ENCODE measurements around the gene AIDA. TPM values are rescaled to one million over a fixed set of nuclear protein-coding genes. Genes with fewer than 3 reads are reported as not detected.
A peak's percentile ranks its signal among the peaks of the same experiment; 100 is the strongest.
"Not testable (repeated sequence)": the region's sequence is repeated elsewhere in the genome, so short reads cannot be mapped to it uniquely, and the experiment has no call there.

Gene AIDA
- total RNA-seq, 1 experiment from 2014 or later = 38.0 TPM

DNA sequence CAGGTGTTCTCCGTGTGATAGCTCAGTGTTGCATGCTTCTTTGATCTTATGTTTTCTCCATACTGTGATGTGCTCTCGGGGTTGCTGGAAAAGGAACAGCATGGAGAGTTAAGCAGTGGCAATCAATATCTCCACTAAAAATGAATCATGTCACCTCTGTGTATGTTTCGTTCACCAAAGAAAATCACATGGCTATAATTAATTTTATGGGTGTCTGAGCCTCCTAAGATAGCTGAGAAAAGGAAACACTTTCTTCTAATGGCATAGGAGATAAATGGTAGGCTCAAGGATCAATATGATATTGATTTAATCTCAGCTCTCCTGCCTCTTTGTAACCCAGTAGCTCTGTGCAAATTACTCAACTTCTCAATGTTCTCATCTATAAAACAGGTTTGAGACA, 39.0 kb upstream of the AIDA start:
- Histone ChIP-seq H3K79me2 (ENCODE audit: low read length) (no peaks in the 10 kb centered on the region), H3K9ac (ENCODE audit: low read length) (no peak overlapping the region), H3K4me1 (ENCODE audit: insufficient read depth, low read length) (peaks cover 21% of the 10 kb centered on the region), H3K9me2 (replicated peaks; ENCODE audit: low read length) (no peaks in the 10 kb centered on the region), H3K4me3 (ENCODE audit: low read length) (no peak overlapping the region), H3K27me3 (ENCODE audit: low read length) (no peaks in the 10 kb centered on the region), H3K9me3 (ENCODE audit: low read length) (no peaks in the 10 kb centered on the region), H3K36me3 (ENCODE audit: low read depth, low read length) (no peaks in the 10 kb centered on the region), H4K20me1 (ENCODE audit: low read length) (no peaks in the 10 kb centered on the region), H3K27ac (ENCODE audit: low read length) (no peak overlapping the region), H3K4me2 (ENCODE audit: low read length) (no peak overlapping the region), H3F3A (ENCODE audit: low read length, unreplicated experiment) (peaks cover 7% of the 10 kb centered on the region), H2AFZ (ENCODE audit: low read length) (no peak overlapping the region)
- no TSS peak for BruUV-seq (replicated peaks)
- no peak for DNase-seq
- CTCF ChIA-PET = no interaction called here
- TF ChIP-seq, protein P1, sequence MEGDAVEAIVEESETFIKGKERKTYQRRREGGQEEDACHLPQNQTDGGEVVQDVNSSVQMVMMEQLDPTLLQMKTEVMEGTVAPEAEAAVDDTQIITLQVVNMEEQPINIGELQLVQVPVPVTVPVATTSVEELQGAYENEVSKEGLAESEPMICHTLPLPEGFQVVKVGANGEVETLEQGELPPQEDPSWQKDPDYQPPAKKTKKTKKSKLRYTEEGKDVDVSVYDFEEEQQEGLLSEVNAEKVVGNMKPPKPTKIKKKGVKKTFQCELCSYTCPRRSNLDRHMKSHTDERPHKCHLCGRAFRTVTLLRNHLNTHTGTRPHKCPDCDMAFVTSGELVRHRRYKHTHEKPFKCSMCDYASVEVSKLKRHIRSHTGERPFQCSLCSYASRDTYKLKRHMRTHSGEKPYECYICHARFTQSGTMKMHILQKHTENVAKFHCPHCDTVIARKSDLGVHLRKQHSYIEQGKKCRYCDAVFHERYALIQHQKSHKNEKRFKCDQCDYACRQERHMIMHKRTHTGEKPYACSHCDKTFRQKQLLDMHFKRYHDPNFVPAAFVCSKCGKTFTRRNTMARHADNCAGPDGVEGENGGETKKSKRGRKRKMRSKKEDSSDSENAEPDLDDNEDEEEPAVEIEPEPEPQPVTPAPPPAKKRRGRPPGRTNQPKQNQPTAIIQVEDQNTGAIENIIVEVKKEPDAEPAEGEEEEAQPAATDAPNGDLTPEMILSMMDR (conservative IDR thresholded peaks at IDR 0.05; ENCODE audit: low read depth, low read length) = no peak
- TF ChIP-seq EZH2phosphoT487 (IDR thresholded peaks at IDR 0.05; ENCODE audit: borderline replicate concordance, low read length) = no peak
- no peak for TF ChIP-seq EZH2 (IDR thresholded peaks at IDR 0.05; ENCODE audit: low read length, unreplicated experiment)
- intact Hi-C loops (cut with micrococcal nuclease) = loop anchor here (5.0 kb wide), 1 partner anchor 331 kb away; no protein-coding TSS in a partner anchor
- POLR2A ChIA-PET (ENCODE audit: unreplicated experiment) = no interaction called here
- ATAC-seq = no peak

DNA sequence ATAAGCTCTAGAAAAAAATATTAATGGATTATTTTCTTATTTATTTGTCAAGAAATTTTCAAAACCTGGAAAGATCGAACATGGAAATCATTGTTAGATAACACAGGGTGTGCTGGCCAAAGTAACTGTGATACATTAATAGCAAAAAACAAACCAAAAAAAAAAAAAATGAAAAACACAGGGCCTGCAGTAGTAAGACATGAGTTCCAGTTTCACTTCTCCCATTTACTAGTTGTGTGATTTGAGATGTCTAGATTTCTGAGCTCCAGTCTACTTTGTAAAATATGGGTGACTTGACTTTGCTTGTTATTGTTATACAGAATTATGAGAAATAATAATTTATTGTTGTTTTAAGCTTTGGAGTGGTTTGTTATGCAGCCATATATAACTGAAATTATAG, 38.4 kb upstream of the AIDA start:
- intact Hi-C loops (cut with micrococcal nuclease) = loop anchor here (5.0 kb wide), 1 partner anchor 332 kb away; no protein-coding TSS in a partner anchor
- H3K4me1 ChIP-seq (ENCODE audit: insufficient read depth, low read length) = peaks cover 21% of the 10 kb centered on the region
- DNase-seq = no peak
- no peaks in the 10 kb centered on the region for H3K36me3 ChIP-seq (ENCODE audit: low read depth, low read length)
- BruUV-seq (replicated peaks) = no TSS peak
- no peak for TF ChIP-seq EZH2 (IDR thresholded peaks at IDR 0.05; ENCODE audit: low read length, unreplicated experiment)
- TF ChIP-seq, protein P1 (conservative IDR thresholded peaks at IDR 0.05; ENCODE audit: low read depth, low read length) = no peak
- TF ChIP-seq EZH2phosphoT487 (IDR thresholded peaks at IDR 0.05; ENCODE audit: borderline replicate concordance, low read length) = no peak
- H3K9ac ChIP-seq (ENCODE audit: low read length) = no peak overlapping the region
- POLR2A ChIA-PET (ENCODE audit: unreplicated experiment) = no interaction called here
- H3K27ac ChIP-seq (ENCODE audit: low read length) = no peak overlapping the region
- no peak overlapping the region for H3K4me3 ChIP-seq (ENCODE audit: low read length)
- H3K79me2 ChIP-seq (ENCODE audit: low read length) = no peaks in the 10 kb centered on the region
- no peaks in the 10 kb centered on the region for H4K20me1 ChIP-seq (ENCODE audit: low read length)
- CTCF ChIA-PET = interaction anchor here (0.6 kb wide), 1 partner anchor 204 kb away, joined by 3 read pairs; no protein-coding TSS in a partner anchor
- no peaks in the 10 kb centered on the region for H3K9me2 ChIP-seq (replicated peaks; ENCODE audit: low read length)
- no peaks in the 10 kb centered on the region for H3K9me3 ChIP-seq (ENCODE audit: low read length)
- no peak for ATAC-seq
- H3K4me2 ChIP-seq (ENCODE audit: low read length) = no peak overlapping the region
- H3K27me3 ChIP-seq (ENCODE audit: low read length) = no peaks in the 10 kb centered on the region
- peaks cover 7% of the 10 kb centered on the region for H3F3A ChIP-seq (ENCODE audit: low read length, unreplicated experiment)
- H2AFZ ChIP-seq (ENCODE audit: low read length) = no peak overlapping the region

DNA sequence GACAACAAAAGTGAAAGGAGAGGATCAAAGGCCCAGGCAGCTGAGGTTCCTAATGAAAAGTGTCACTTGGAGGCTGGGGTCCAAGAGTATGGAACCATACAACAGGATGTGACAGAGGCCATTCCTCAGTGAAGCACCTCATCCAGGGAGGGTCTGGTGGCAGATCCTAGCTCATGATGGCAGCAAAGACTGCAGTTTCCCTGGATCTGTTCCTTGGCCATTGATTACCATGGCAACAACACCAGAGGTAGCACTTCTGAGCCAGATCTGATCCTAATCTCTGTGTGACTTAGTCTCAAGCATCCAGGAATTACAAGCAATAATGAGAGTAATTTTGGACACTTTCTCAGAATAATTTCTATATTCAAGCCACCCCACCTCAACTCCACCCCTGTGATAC, 37.6 kb upstream of the AIDA start:
- DNase-seq (peak; percentile 28), ATAC-seq (no peak)
- no TSS peak for BruUV-seq (replicated peaks)
- H3K9ac ChIP-seq (ENCODE audit: low read length) = no peak overlapping the region
- no peaks in the 10 kb centered on the region for H4K20me1 ChIP-seq (ENCODE audit: low read length)
- H3K4me3 ChIP-seq (ENCODE audit: low read length) = no peak overlapping the region
- TF ChIP-seq, protein P1 (conservative IDR thresholded peaks at IDR 0.05; ENCODE audit: low read depth, low read length) = peak; percentile 19; the same call in 1 of the 2 replicates
- TF ChIP-seq EZH2 (IDR thresholded peaks at IDR 0.05; ENCODE audit: low read length, unreplicated experiment) (no peak), EZH2phosphoT487 (IDR thresholded peaks at IDR 0.05; ENCODE audit: borderline replicate concordance, low read length) (no peak)
- H3K9me2 ChIP-seq (replicated peaks; ENCODE audit: low read length) = no peaks in the 10 kb centered on the region
- H2AFZ ChIP-seq (ENCODE audit: low read length) = no peak overlapping the region
- ChIA-PET CTCF (interaction anchor here (0.5 to 0.6 kb wide), 2 partner anchors 11 to 203 kb away, joined by 3 to 5 read pairs; no protein-coding TSS in a partner anchor), POLR2A (ENCODE audit: unreplicated experiment) (no interaction called here)
- no peaks in the 10 kb centered on the region for H3K36me3 ChIP-seq (ENCODE audit: low read depth, low read length)
- H3K79me2 ChIP-seq (ENCODE audit: low read length) = no peaks in the 10 kb centered on the region
- H3F3A ChIP-seq (ENCODE audit: low read length, unreplicated experiment) = peaks cover 7% of the 10 kb centered on the region
- H3K9me3 ChIP-seq (ENCODE audit: low read length) = no peaks in the 10 kb centered on the region
- H3K4me1 ChIP-seq (ENCODE audit: insufficient read depth, low read length) = peaks cover 14% of the 10 kb centered on the region
- no peak overlapping the region for H3K27ac ChIP-seq (ENCODE audit: low read length)
- H3K27me3 ChIP-seq (ENCODE audit: low read length) = no peaks in the 10 kb centered on the region
- H3K4me2 ChIP-seq (ENCODE audit: low read length) = no peak overlapping the region
- intact Hi-C loops (cut with micrococcal nuclease) = loop anchor here (5.0 kb wide), 1 partner anchor 332 kb away; no protein-coding TSS in a partner anchor

DNA sequence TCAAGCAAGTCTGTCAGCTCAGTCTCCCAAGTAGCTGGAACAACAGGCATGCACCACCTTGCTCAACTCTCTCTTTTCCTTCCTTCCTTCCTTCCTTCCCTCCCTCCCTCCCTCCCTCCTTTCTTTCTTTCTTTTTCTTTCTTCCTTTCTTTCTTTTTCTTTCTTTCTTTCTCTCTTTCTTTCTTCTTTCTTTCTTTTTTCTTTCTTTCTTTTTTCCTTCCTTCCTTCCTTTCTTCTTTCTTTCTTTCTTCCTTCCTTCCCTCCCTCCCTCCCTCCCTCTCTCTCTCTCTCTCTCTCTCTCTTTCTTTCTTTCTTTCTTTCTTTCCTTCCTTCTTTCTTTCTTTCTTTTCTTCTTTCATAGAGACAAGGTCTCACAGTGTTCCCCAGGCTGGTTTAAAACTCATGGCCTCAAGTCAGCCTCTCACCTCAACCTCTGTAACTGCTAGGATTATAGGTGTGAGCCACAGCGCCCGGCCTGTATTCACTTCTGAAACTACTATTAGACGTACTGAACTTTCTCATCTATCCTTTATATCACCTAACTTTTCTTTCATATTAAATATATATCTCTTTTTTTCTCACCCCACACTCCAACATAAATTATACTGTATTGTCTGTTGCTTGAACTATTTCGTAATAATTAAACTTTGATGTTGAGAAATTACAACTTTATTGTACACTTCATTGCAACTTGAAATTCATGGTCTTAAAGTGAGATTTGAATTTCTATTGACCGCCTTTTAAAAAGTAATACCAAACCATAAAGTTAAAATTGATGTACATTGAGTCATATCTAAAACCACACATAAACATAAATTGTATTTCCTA, 29.6 kb upstream of the AIDA start:
- H3K9me3 ChIP-seq (ENCODE audit: low read length); H3K4me1 ChIP-seq (ENCODE audit: insufficient read depth, low read length); H3K27me3 ChIP-seq (ENCODE audit: low read length); ATAC-seq; H3K4me2 ChIP-seq (ENCODE audit: low read length); H3K9me2 ChIP-seq (replicated peaks; ENCODE audit: low read length); H2AFZ ChIP-seq (ENCODE audit: low read length); H3F3A ChIP-seq (ENCODE audit: low read length, unreplicated experiment); intact Hi-C loops (cut with micrococcal nuclease); H4K20me1 ChIP-seq (ENCODE audit: low read length); H3K79me2 ChIP-seq (ENCODE audit: low read length); H3K36me3 ChIP-seq (ENCODE audit: low read depth, low read length); H3K9ac ChIP-seq (ENCODE audit: low read length); CTCF ChIA-PET; DNase-seq; H3K27ac ChIP-seq (ENCODE audit: low read length); H3K4me3 ChIP-seq (ENCODE audit: low read length); BruUV-seq (replicated peaks): not testable (repeated sequence)
- POLR2A ChIA-PET (ENCODE audit: unreplicated experiment) = interaction anchor here (0.6 kb wide), 1 partner anchor 14 kb away, joined by 3 read pairs; no protein-coding TSS in a partner anchor
